Measurements from ENCODE around the gene NT5C3B.
"Not testable (repeated sequence)": the region's sequence is repeated elsewhere in the genome, so short reads cannot be mapped to it uniquely, and the experiment has no call there.

NT5C3B gene

DNA sequence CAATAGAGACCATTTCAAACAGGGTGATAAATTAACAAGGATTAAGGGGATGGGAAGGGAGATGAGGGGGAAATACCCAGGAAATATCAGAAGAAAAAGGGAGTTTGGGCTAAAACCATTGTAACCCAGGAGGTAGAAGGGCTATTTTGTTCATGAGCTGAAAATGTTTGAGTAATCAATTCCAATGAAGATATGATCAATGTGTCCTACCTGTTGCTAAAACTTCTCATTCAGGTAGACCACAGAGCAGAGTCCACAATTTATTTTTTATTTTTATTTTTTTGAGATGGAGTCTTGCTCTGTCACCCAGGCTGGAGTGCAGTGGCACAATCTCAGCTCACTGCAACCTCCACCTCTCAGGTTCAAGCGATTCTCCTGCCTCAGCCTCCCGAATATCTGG lies 3.4 kb upstream of the NT5C3B start:
- DNase-seq (ENCODE audit: low read depth) = not testable (repeated sequence)

DNA sequence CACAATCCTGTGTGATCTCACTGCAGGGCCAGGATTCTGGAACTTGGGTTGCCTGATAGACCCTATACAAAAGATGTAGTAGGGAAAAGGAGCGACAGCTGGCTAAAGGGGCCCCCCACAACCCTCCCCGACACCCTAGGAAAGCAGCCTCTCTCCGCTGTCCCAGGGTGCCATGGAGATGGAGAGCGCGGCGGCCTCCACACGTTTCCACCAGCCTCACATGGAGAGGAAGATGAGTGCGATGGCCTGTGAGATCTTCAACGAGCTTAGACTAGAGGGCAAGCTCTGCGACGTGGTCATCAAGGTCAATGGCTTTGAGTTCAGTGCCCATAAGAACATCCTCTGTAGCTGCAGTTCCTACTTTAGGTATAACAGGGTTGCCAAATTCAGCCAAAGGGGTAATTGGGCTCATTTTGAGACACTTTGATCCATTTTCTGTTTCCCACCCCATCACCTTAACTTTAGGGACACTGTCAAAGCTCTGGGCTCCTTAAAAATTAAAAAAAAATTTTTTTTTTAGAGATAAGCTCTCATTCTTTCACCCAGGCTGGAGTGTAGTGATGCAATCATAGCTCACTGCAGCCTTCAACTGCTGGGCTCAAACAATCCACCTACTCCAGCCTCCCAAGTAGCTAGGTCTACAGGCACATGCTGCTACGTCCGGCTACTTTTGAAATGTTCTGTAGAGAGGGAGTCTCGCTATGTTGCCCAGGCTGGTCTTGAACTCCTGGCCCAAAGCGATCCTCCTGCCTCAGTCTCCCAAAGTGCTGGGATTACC lies 1.9 kb upstream of the NT5C3B start, which contains the start of gene KLHL10:
KLHL10 (plus strand) TSS at position 65 of the 778 bp plus-strand sequence; CDS start at position 173, 108 bp downstream.
- DNase-seq (ENCODE audit: low read depth) = no peak

GRCh38 chr17:41836550-41837196 lies 641 bp upstream of the NT5C3B start:
- no peak for DNase-seq (ENCODE audit: low read depth)

- no peak for DNase-seq (ENCODE audit: low read depth)
Measured at GRCh38 chr17:41835214-41835799, 725 bp downstream of the NT5C3B start.

DNA sequence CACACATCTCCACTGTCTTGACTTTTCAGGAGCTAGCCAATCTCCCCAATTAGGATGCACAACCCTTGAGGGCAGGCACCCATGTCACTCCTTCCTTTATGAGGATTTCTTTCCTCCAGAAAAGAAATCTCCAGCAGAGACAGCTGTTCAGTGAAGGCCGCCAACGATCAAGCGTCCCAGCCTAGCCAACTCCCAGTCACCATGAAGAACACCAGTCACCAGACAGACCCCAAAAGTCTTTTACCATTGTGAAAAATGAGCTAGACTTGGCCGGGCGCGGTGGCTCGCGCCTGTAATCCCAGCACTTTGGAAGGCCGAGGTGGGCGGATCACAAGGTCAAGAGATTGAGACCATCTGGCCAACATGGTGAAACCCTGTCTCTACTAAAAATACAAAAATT lies 6.1 kb downstream of the NT5C3B start:
- DNase-seq (ENCODE audit: low read depth) = not testable (repeated sequence)

DNA sequence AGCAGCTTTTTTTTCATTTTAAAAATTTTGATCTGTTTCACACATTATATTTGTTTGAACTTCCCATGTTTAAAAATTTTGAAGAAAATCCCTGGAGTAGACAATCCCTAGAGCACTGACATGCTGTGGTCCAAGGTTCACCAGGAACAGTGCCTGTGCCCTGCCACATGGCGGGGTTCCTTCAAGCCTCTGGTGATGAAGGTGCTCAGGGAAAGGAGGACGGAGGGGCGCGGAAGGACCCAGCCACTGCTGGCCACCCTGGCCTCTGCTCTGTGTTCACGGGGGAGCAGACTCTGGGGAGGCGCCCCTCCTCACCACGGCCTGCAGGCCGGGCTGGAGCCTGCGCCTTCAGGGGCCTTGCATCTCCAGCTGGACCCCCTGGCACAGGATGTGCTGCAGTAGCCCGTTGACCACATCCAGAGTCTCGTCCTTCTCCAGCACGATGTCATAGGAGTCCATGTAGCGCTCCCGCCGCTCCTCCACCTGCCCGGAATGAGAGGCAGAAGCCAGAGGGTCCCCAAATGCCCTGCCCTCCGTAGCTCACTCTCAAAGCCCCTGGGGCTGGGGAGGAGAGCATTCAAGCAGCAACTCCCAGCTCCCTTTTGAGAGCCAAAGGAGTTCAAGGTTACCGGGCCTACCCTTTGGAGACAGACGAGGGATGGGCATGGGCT lies 10.7 kb downstream of the NT5C3B start:
- no peak for DNase-seq (ENCODE audit: low read depth)

- no peak for DNase-seq (ENCODE audit: low read depth)
Measured at GRCh38 chr17:41824086-41824485, 11.9 kb downstream of the NT5C3B start.

GRCh38 chr17:41823580-41823979 lies 12.5 kb downstream of the NT5C3B start:
- DNase-seq (ENCODE audit: low read depth) = no peak

- no peak for DNase-seq (ENCODE audit: low read depth)
Measured at GRCh38 chr17:41823141-41823524, 12.9 kb downstream of the NT5C3B start.

DNA sequence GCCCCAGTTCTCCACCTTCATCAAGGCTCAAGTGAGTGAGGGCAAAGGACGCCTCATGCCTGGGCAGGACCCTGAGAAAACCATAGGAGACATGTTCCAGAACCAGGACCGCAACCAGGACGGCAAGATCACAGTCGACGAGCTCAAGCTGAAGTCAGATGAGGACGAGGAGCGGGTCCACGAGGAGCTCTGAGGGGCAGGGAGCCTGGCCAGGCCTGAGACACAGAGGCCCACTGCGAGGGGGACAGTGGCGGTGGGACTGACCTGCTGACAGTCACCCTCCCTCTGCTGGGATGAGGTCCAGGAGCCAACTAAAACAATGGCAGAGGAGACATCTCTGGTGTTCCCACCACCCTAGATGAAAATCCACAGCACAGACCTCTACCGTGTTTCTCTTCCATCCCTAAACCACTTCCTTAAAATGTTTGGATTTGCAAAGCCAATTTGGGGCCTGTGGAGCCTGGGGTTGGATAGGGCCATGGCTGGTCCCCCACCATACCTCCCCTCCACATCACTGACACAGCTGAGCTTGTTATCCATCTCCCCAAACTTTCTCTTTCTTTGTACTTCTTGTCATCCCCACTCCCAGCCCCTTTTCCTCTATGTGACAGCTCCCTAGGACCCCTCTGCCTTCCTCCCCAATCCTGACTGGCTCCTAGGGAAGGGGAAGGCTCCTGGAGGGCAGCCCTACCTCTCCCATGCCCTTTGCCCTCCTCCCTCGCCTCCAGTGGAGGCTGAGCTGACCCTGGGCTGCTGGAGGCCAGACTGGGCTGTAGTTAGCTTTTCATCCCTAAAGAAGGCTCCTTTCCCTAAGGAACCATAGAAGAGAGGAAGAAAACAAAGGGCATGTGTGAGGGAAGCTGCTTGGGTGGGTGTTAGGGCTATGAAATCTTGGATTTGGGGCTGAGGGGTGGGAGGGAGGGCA lies 13.6 kb downstream of the NT5C3B start:
- DNase-seq (ENCODE audit: low read depth) = no peak

GRCh38 chr17:41821776-41822175 lies 14.3 kb downstream of the NT5C3B start:
- no peak for DNase-seq (ENCODE audit: low read depth)

DNA sequence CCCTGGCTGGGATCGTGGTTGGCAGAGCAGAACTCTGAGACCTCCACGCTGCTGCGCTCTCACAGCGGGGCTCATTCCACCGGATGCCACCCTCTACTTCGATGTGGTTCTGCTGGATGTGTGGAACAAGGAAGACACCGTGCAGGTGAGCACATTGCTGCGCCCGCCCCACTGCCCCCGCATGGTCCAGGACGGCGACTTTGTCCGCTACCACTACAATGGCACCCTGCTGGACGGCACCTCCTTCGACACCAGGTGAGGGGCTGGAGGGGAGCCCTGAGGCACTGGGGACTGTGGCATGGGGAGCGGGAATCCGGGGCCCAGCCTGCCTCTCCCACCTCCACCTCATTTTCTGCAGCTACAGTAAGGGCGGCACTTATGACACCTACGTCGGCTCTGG lies 18.0 kb downstream of the NT5C3B start:
- DNase-seq (ENCODE audit: low read depth) = no peak

DNA sequence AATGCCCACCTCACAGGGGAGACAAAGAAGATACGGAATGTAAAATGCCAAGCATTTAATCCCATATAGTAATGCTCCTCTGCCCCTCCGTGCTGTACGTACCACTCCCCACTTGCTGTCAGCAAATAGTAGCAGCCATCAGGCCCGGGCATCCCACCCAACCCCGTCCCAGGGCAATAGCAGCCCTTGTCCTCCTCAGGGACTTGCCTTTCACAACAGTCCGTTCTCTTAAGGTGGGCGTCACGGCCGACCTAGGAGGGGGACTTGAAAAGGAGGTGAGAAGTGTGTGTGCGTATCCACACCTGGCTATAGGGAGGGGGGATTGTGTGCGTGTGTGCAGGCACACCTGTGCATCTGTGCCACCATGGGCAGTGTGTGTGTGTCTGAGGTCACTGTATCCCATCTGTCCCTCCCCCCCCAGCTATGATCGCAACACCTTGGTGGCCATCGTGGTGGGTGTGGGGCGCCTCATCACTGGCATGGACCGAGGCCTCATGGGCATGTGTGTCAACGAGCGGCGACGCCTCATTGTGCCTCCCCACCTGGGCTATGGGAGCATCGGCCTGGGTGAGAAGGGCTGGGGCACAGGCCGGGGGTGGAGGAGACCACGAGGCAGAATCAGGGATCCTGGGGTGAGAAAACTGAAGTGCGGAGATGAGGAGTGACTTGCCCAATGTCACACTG lies 19.3 kb downstream of the NT5C3B start:
- no peak for DNase-seq (ENCODE audit: low read depth)

GRCh38 chr17:41814195-41814594 lies 21.8 kb downstream of the NT5C3B start:
- DNase-seq (ENCODE audit: low read depth) = no peak

- no peak for DNase-seq (ENCODE audit: low read depth)
Measured at GRCh38 chr17:41813699-41814124, 22.3 kb downstream of the NT5C3B start.

- no peak for DNase-seq (ENCODE audit: low read depth)
Measured at GRCh38 chr17:41813152-41813680, 22.8 kb downstream of the NT5C3B start.

DNA sequence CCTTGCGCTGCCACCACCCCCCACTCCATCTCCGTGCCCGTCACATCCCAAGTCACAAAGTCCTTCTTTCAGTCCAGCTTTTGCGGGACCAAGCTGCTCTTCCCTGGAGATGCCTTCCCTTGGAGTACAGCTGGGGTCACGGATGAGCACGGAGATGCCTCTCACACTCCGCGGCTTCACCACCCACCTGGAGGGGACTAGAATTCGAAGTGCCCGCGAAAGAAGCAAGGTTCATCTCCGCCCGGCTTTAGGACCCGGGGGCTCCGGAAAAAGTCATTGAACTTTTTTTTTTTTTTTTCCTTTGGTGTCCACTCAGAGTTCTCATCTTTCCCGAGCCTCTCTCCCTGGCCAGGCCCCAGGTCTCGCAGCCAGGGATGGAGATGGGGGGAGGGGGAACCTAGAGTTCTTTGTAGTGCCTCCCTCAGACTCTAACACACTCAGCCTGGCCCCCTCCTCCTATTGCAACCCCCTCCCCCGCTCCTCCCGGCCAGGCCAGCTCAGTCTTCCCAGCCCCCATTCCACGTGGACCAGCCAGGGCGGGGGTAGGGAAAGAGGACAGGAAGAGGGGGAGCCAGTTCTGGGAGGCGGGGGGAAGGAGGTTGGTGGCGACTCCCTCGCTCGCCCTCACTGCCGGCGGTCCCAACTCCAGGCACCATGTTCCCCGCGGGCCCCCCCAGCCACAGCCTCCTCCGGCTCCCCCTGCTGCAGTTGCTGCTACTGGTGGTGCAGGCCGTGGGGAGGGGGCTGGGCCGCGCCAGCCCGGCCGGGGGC lies 23.5 kb downstream of the NT5C3B start, which contains the start of gene FKBP10:
FKBP10 (plus strand) TSS at position 624 of the 771 bp plus-strand sequence; CDS start at position 655, 31 bp downstream.
- peak; percentile 9 for DNase-seq (ENCODE audit: low read depth)

GRCh38 chr17:41811549-41812380 lies 24.3 kb downstream of the NT5C3B start, which contains the start of gene P3H4:
P3H4 (minus strand) TSS chr17:41811949; CDS start chr17:41811915, 34 bp downstream.
- peak; percentile 60 for DNase-seq (ENCODE audit: low read depth)

Measured in activated T-helper 1 cell treated with Interleukin-2 at 50 U/mL for 16 hours (primary cell).